SK-N-SH (cell line): Measurements from ENCODE around the gene CDK5RAP2. TPM values are rescaled to one million over a fixed set of nuclear protein-coding genes. Genes with fewer than 3 reads are reported as not detected.

Source experiments
- CTCF ChIA-PET: fragments of 300-600, 350-600 bp; formaldehyde crosslinking; extraction: SDS; loops from one replicate; lab custom pipeline; 2021; lab: Yijun Ruan, JAX
- POLR2A ChIA-PET: fragments of 350-600 bp; sonication (Branson Sonifier 250); formaldehyde crosslinking; extraction: SDS; loops from one replicate; lab custom pipeline; 2020; ENCODE audit warnings: antibody characterized with exemption, inconsistent platforms; lab: Yijun Ruan, JAX
- DNase-seq: peaks from one replicate; pipeline ENCODE4 v3.0.0; 2012
- H2AFZ ChIP-seq: fragments of 200-600 bp; sonication (generic); 2 replicates; pipeline ENCODE4 v1.8.1; 2016; ENCODE audit warnings: antibody characterized with exemption, mild to moderate bottlenecking, low read depth
- H3F3A ChIP-seq: fragments of 200-600 bp; sonication (generic); replicated peaks from 2 replicates; pipeline ENCODE3; 2016; ENCODE audit warnings: antibody characterized with exemption, mild to moderate bottlenecking; ENCODE audit not compliant: insufficient read depth
- H3K27ac ChIP-seq, 2 experiments: fragments of 200-500 bp in 1 of 2; fragments of 200-600 bp in 1 of 2; sonication (Bioruptor generic) in 1 of 2; sonication (generic), shearing (Covaris generic) in 1 of 2; 2 replicates each; pipeline versions ENCODE4 v1.5.1 to v1.6.1; 2014 to 2016; ENCODE audit warnings: low read depth in 2 of 2, inconsistent platforms in 1 of 2, low read length in 1 of 2, mild to moderate bottlenecking in 1 of 2, mixed read lengths in 1 of 2
- H3K27me3 ChIP-seq: fragments of 200-600 bp; sonication (generic), shearing (Covaris generic); 2 replicates; pipeline ENCODE4 v1.6.1; 2016; ENCODE audit warnings: mixed run types; ENCODE audit not compliant: insufficient read depth
- H3K36me3 ChIP-seq, 2 experiments: fragments of 200-500 bp in 1 of 2; fragments of 200-600 bp in 1 of 2; sonication (Bioruptor generic) in 1 of 2; sonication (generic) in 1 of 2; replicated peaks in 1 of 2; 2 replicates each; pipeline versions ENCODE3 to v1.5.1; 2014 to 2016; ENCODE audit warnings: low read length in 1 of 2, mild to moderate bottlenecking in 1 of 2; ENCODE audit not compliant: insufficient read depth in 2 of 2, control insufficient read depth in 1 of 2
- H3K4me1 ChIP-seq, 2 experiments: fragments of 200-500 bp in 1 of 2; fragments of 200-600 bp in 1 of 2; sonication (Bioruptor generic) in 1 of 2; sonication (generic), shearing (Covaris generic) in 1 of 2; 2 replicates each; pipeline versions ENCODE4 v1.5.1 to v1.6.1; 2014 to 2016; ENCODE audit warnings: low read depth in 1 of 2, low read length in 1 of 2, mixed run types in 1 of 2; ENCODE audit not compliant: insufficient read depth in 2 of 2, control insufficient read depth in 1 of 2
- H3K4me2 ChIP-seq: fragments of 200-600 bp; sonication (generic), shearing (Covaris generic); 2 replicates; pipeline ENCODE4 v1.6.1; 2017; ENCODE audit warnings: mixed run types
- H3K4me3 ChIP-seq, 2 experiments: fragments of 200-500 bp in 1 of 2; fragments of 200-600 bp in 1 of 2; sonication (Bioruptor generic) in 1 of 2; sonication (generic), shearing (Covaris generic) in 1 of 2; 2 replicates each; pipeline versions ENCODE4 v1.5.1 to v1.8.1; 2014 to 2016; ENCODE audit warnings: low read depth in 2 of 2, inconsistent platforms in 1 of 2, low read length in 1 of 2, mild to moderate bottlenecking in 1 of 2, mixed read lengths in 1 of 2, moderate library complexity in 1 of 2
- H3K79me2 ChIP-seq: fragments of 200-600 bp; sonication (generic); 2 replicates; pipeline ENCODE4 v1.8.1; 2017; ENCODE audit warnings: mild to moderate bottlenecking; ENCODE audit not compliant: insufficient read depth
- H3K9ac ChIP-seq: fragments of 200-600 bp; sonication (generic); 2 replicates; pipeline ENCODE4 v1.6.1; 2017; ENCODE audit warnings: mixed run types
- H3K9me2 ChIP-seq: fragments of 200-600 bp; sonication (generic); 2 replicates; pipeline ENCODE4 v1.6.1; 2017; ENCODE audit warnings: mixed run types
- H3K9me3 ChIP-seq: fragments of 200-600 bp; sonication (generic); 2 replicates; pipeline ENCODE4 v1.6.1; 2017; ENCODE audit warnings: mixed run types, mild to moderate bottlenecking, moderate library complexity
- H4K20me1 ChIP-seq: fragments of 200-600 bp; sonication (generic); 2 replicates; pipeline ENCODE4 v1.6.1; 2017; ENCODE audit warnings: mild to moderate bottlenecking, mixed run types; ENCODE audit not compliant: insufficient read depth
- CHD2 ChIP-seq: fragments of 150-350 bp; IDR thresholded peaks from 2 replicates; pipeline ENCODE4 v1.6.1; 2018; ENCODE audit warnings: low read length; ENCODE audit not compliant: partially characterized antibody
- FOXM1 ChIP-seq: IDR thresholded peaks from 2 replicates; pipeline ENCODE4 v1.4.0; 2012; ENCODE audit warnings: low read depth, mild to moderate bottlenecking
- MAX ChIP-seq: IDR thresholded peaks from 2 replicates; pipeline ENCODE4 v1.4.0; 2012; ENCODE audit warnings: low read depth
- NFIC ChIP-seq: IDR thresholded peaks from 2 replicates; pipeline ENCODE4 v1.4.0; 2012; ENCODE audit warnings: borderline replicate concordance
- RAD21 ChIP-seq: IDR thresholded peaks from 2 replicates; pipeline ENCODE4 v1.6.1; 2012; ENCODE audit warnings: mild to moderate bottlenecking, low read length
- RCOR1 ChIP-seq: fragments of 150-350 bp; IDR thresholded peaks from 2 replicates; pipeline ENCODE4 v1.6.1; 2017; ENCODE audit warnings: antibody characterized with exemption, low read length
- RXRA ChIP-seq: IDR thresholded peaks from 2 replicates; pipeline ENCODE4 v1.4.0; 2012; ENCODE audit warnings: low read depth, mild to moderate bottlenecking, borderline replicate concordance
- SIN3A ChIP-seq: IDR thresholded peaks from 2 replicates; pipeline ENCODE4 v1.6.1; 2012; ENCODE audit warnings: low read depth, mild to moderate bottlenecking, low read length, moderate library complexity, borderline replicate concordance
- SMC3 ChIP-seq: IDR thresholded peaks from 2 replicates; pipeline ENCODE4 v1.6.1; 2012; ENCODE audit warnings: low read depth, low read length, improper control_type of control experiment
- whole genome bisulfite sequencing: methylation state at CpG from one replicate; pipeline ENCODE4 v1.1.6; 2017; ENCODE audit warnings: low lambda C conversion rate; 5-methylcytosine and 5-hydroxymethylcytosine counted together
- polyA plus RNA-seq, 3 experiments: library from polyadenylated mRNA; depleted of rRNA; stranded (reverse); fragments of >200 nt; gene quantifications; 2 replicates each; pipeline ENCODE4 v1.2.3, GENCODE V29; 2012
- TF ChIP-seq, protein P1 (sequence below): fragments of 150-350 bp; IDR thresholded peaks from 2 replicates; pipeline ENCODE4 v1.6.1; 2016; ENCODE audit warnings: mild to moderate bottlenecking, low read depth, low read length
- TF ChIP-seq, protein P2 (sequence below): fragments of 200-600 bp; sonication (generic); IDR thresholded peaks from 2 replicates; pipeline ENCODE4 v1.6.1; 2017; ENCODE audit warnings: antibody characterized with exemption, mild to moderate bottlenecking, moderate library complexity
- TF ChIP-seq, protein P3 (sequence below): IDR thresholded peaks from 2 replicates; pipeline ENCODE4 v1.6.1; 2012; ENCODE audit warnings: mild to moderate bottlenecking, low read depth, low read length, moderate library complexity
- TF ChIP-seq, protein P4 (sequence below): IDR thresholded peaks from 2 replicates; pipeline ENCODE4 v1.4.0; 2012; ENCODE audit warnings: low read depth, borderline replicate concordance

CDK5RAP2 gene
- polyA plus RNA-seq, 1 of the 3 experiments (the other 2 are of a cell fraction) = 20.7 TPM

- Histone ChIP-seq H4K20me1 (no peaks in the 10 kb centered on the region), H3K4me2 (no peak overlapping the region), H3K4me3 (no peak overlapping the region), H2AFZ (no peak overlapping the region), H3K79me2 (no peaks in the 10 kb centered on the region; the same call in 1 of the 2 replicates), H3K9me2 (no peaks in the 10 kb centered on the region), H3K27ac (no peak overlapping the region), H3K4me1 (peaks cover 0 to 2% of the 10 kb centered on the region in 2 experiments; a peak in 1 of 4 replicates), H3K9me3 (peaks cover 13% of the 10 kb centered on the region; the same call in 1 of the 2 replicates), H3K27me3 (no peaks in the 10 kb centered on the region), H3K9ac (no peak overlapping the region), H3K36me3 (peaks cover 31 to 35% of the 10 kb centered on the region in 2 experiments), H3F3A (no peaks in the 10 kb centered on the region)
- 89% methylated on average over 3 of the region's 3 CpGs for WGBS
- ChIA-PET POLR2A (no interaction called here), CTCF (interaction anchor here (1.0 to 2.7 kb wide), 2 partner anchors 20 to 24 kb away, joined by 3 to 7 read pairs; no protein-coding TSS in a partner anchor)
- DNase-seq = no peak
- TF ChIP-seq CHD2 (no peak), RCOR1 (no peak), SMC3 (no peak), MAX (no peak), NFIC (no peak), SIN3A (no peak), RAD21 (no peak), FOXM1 (no peak), RXRA (no peak)
- TF ChIP-seq, protein P1, sequence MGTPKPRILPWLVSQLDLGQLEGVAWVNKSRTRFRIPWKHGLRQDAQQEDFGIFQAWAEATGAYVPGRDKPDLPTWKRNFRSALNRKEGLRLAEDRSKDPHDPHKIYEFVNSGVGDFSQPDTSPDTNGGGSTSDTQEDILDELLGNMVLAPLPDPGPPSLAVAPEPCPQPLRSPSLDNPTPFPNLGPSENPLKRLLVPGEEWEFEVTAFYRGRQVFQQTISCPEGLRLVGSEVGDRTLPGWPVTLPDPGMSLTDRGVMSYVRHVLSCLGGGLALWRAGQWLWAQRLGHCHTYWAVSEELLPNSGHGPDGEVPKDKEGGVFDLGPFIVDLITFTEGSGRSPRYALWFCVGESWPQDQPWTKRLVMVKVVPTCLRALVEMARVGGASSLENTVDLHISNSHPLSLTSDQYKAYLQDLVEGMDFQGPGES = no peak
- TF ChIP-seq, protein P2, sequence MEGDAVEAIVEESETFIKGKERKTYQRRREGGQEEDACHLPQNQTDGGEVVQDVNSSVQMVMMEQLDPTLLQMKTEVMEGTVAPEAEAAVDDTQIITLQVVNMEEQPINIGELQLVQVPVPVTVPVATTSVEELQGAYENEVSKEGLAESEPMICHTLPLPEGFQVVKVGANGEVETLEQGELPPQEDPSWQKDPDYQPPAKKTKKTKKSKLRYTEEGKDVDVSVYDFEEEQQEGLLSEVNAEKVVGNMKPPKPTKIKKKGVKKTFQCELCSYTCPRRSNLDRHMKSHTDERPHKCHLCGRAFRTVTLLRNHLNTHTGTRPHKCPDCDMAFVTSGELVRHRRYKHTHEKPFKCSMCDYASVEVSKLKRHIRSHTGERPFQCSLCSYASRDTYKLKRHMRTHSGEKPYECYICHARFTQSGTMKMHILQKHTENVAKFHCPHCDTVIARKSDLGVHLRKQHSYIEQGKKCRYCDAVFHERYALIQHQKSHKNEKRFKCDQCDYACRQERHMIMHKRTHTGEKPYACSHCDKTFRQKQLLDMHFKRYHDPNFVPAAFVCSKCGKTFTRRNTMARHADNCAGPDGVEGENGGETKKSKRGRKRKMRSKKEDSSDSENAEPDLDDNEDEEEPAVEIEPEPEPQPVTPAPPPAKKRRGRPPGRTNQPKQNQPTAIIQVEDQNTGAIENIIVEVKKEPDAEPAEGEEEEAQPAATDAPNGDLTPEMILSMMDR = no peak
- TF ChIP-seq, protein P3, sequence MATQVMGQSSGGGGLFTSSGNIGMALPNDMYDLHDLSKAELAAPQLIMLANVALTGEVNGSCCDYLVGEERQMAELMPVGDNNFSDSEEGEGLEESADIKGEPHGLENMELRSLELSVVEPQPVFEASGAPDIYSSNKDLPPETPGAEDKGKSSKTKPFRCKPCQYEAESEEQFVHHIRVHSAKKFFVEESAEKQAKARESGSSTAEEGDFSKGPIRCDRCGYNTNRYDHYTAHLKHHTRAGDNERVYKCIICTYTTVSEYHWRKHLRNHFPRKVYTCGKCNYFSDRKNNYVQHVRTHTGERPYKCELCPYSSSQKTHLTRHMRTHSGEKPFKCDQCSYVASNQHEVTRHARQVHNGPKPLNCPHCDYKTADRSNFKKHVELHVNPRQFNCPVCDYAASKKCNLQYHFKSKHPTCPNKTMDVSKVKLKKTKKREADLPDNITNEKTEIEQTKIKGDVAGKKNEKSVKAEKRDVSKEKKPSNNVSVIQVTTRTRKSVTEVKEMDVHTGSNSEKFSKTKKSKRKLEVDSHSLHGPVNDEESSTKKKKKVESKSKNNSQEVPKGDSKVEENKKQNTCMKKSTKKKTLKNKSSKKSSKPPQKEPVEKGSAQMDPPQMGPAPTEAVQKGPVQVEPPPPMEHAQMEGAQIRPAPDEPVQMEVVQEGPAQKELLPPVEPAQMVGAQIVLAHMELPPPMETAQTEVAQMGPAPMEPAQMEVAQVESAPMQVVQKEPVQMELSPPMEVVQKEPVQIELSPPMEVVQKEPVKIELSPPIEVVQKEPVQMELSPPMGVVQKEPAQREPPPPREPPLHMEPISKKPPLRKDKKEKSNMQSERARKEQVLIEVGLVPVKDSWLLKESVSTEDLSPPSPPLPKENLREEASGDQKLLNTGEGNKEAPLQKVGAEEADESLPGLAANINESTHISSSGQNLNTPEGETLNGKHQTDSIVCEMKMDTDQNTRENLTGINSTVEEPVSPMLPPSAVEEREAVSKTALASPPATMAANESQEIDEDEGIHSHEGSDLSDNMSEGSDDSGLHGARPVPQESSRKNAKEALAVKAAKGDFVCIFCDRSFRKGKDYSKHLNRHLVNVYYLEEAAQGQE = no peak
- TF ChIP-seq, protein P4, sequence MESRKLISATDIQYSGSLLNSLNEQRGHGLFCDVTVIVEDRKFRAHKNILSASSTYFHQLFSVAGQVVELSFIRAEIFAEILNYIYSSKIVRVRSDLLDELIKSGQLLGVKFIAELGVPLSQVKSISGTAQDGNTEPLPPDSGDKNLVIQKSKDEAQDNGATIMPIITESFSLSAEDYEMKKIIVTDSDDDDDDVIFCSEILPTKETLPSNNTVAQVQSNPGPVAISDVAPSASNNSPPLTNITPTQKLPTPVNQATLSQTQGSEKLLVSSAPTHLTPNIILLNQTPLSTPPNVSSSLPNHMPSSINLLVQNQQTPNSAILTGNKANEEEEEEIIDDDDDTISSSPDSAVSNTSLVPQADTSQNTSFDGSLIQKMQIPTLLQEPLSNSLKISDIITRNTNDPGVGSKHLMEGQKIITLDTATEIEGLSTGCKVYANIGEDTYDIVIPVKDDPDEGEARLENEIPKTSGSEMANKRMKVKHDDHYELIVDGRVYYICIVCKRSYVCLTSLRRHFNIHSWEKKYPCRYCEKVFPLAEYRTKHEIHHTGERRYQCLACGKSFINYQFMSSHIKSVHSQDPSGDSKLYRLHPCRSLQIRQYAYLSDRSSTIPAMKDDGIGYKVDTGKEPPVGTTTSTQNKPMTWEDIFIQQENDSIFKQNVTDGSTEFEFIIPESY = no peak
Observed at GRCh38 chr9:120507936-120508510, 71.9 kb downstream of the CDK5RAP2 start.
